Karpas-422 (cell line): Measurements from ENCODE around the gene ZNRF3. TPM values are rescaled to one million over a fixed set of nuclear protein-coding genes. Genes with fewer than 3 reads are reported as not detected.
"Not testable (repeated sequence)": the region's sequence is repeated elsewhere in the genome, so short reads cannot be mapped to it uniquely, and the experiment has no call there.

ENCODE experiments used
- DNase-seq: peaks from one replicate; pipeline ENCODE4 v3.0.0-alpha.2; 2015
- H2AFZ ChIP-seq: fragments of 200-600 bp; sonication (generic); 2 replicates; pipeline ENCODE4 v1.6.1; 2014; ENCODE audit warnings: antibody characterized with exemption, low read length, mixed read lengths
- H3K27ac ChIP-seq: fragments of 200-600 bp; sonication (generic); 2 replicates; pipeline ENCODE4 v1.5.1; 2014; ENCODE audit warnings: mild to moderate bottlenecking, low read length, moderate library complexity
- H3K27me3 ChIP-seq: fragments of 200-600 bp; sonication (generic); 2 replicates; pipeline ENCODE4 v1.6.1; 2014; ENCODE audit warnings: low read length, mixed read lengths
- H3K36me3 ChIP-seq: fragments of 200-600 bp; sonication (generic); 2 replicates; pipeline ENCODE4 v1.6.1; 2014; ENCODE audit warnings: low read length, mixed read lengths; ENCODE audit not compliant: insufficient read depth
- H3K4me1 ChIP-seq: fragments of 200-600 bp; sonication (generic); 2 replicates; pipeline ENCODE4 v1.6.1; 2014; ENCODE audit warnings: mild to moderate bottlenecking, low read length, mixed read lengths
- H3K4me2 ChIP-seq: fragments of 200-600 bp; sonication (generic); 2 replicates; pipeline ENCODE4 v1.6.1; 2014; ENCODE audit warnings: low read length, low read depth, mild to moderate bottlenecking; ENCODE audit not compliant: poor library complexity, severe bottlenecking
- H3K4me3 ChIP-seq: fragments of 200-600 bp; sonication (generic); 2 replicates; pipeline ENCODE4 v1.5.1; 2014; ENCODE audit warnings: mild to moderate bottlenecking, antibody characterized with exemption, low read length, mixed read lengths
- H3K79me2 ChIP-seq: fragments of 200-600 bp; sonication (generic); 2 replicates; pipeline ENCODE4 v1.6.1; 2014; ENCODE audit warnings: mild to moderate bottlenecking, low read length, mixed read lengths
- H3K9ac ChIP-seq: fragments of 200-600 bp; sonication (generic); 2 replicates; pipeline ENCODE4 v1.6.0; 2014; ENCODE audit warnings: low read length
- H3K9me2 ChIP-seq: fragments of 200-600 bp; sonication (generic), shearing (Covaris generic); replicated peaks from 2 replicates; pipeline ENCODE4 v1.6.0; 2014; ENCODE audit warnings: mild to moderate bottlenecking, low read length, moderate library complexity; ENCODE audit not compliant: insufficient read depth
- H3K9me3 ChIP-seq: fragments of 300-700, 200-600 bp; sonication (generic); 2 replicates; pipeline ENCODE4 v1.6.1; 2014; ENCODE audit warnings: low read length, mixed read lengths
- H4K20me1 ChIP-seq: fragments of 200-600 bp; sonication (generic); 2 replicates; pipeline ENCODE4 v1.6.1; 2014; ENCODE audit warnings: mild to moderate bottlenecking, antibody characterized with exemption, low read length, low read depth; ENCODE audit not compliant: insufficient read depth
- total RNA-seq: library from RNA; depleted of rRNA; stranded (reverse); fragments of >200 nt; shearing (Covaris generic); gene quantifications from 2 replicates; pipeline ENCODE4 v1.2.3, GENCODE V29; 2014; ENCODE audit warnings: low replicate concordance

ZNRF3 gene
- total RNA-seq, 1 experiment from 2014 or later, result 0.19 TPM

- Histone ChIP-seq H4K20me1 (no peaks in the 10 kb centered on the region), H2AFZ (no peak overlapping the region), H3K27me3 (no peaks in the 10 kb centered on the region), H3K36me3 (no peaks in the 10 kb centered on the region), H3K9me2 (no peaks in the 10 kb centered on the region), H3K4me2 (no peak overlapping the region), H3K79me2 (no peaks in the 10 kb centered on the region), H3K9ac (no peak overlapping the region), H3K4me3 (no peak overlapping the region), H3K4me1 (no peaks in the 10 kb centered on the region), H3K9me3 (no peaks in the 10 kb centered on the region), H3K27ac (no peak overlapping the region)
- no peak for DNase-seq
Measured at GRCh38 chr22:28906312-28906711, 22.9 kb downstream of the ZNRF3 start.

DNA sequence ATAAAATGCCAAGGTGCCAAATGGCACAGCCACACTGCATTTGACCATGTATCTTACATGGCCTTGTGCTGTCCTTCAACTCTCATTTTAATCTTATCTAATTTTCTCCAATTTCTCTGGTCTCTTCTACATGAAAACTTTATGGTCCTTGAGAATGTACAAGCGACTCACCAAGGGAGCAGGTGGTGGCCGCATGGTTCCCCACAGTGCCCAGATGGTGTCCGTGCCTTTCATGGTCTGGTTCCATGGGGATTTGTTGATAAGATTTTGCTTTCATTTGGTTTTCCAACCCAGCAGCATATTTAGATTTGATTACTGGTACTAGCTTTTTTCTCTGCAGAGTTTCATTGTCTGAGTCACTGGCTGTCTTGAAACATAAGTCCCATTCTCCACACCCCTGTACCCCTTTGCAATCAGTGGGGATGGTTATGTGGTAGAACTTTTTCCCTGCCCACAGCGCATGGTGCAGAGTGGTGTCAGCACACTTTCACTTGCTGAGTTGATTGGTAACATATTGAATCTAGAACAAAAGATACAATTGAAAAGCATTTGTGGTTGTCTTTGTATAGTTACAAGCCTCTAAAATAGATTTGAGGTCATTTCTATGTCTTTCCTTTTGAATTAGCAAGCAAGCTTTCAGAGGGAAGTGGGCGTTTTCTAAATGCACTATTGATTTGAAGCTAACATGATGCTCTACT lies 24.1 kb downstream of the ZNRF3 start:
- Histone ChIP-seq H3K4me3 (no peak overlapping the region), H3K36me3 (no peaks in the 10 kb centered on the region), H3K79me2 (no peaks in the 10 kb centered on the region), H3K9ac (no peak overlapping the region), H3K27me3 (no peaks in the 10 kb centered on the region), H3K4me2 (no peak overlapping the region), H3K27ac (no peak overlapping the region), H3K4me1 (no peaks in the 10 kb centered on the region), H4K20me1 (no peaks in the 10 kb centered on the region), H3K9me2 (no peaks in the 10 kb centered on the region), H2AFZ (no peak overlapping the region), H3K9me3 (no peaks in the 10 kb centered on the region)
- DNase-seq, result no peak

DNA sequence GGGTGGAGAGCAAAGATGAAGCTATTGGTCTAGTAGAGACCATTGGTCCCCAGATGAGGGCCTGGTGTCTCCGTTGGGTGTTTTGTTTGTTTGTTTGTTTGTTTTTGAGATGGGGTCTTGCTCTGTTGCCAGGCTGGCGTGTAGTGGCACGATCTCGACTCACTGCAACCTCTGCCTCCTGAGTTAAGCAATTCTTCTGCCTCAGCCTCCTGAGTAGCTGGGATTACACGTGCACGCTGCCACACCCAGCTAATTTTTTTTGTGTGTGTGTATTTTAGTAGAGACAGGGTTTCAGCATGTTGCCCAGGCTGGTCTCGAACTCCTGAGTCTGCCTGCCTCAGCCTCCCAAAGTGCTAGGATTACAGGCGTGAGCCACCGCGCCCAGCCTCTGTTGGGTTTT lies 25.4 kb downstream of the ZNRF3 start:
- H3K4me1 ChIP-seq, H3K79me2 ChIP-seq, H3K27ac ChIP-seq, H3K4me2 ChIP-seq, H3K9ac ChIP-seq, H3K4me3 ChIP-seq, H3K27me3 ChIP-seq, H2AFZ ChIP-seq, H3K36me3 ChIP-seq, DNase-seq, H4K20me1 ChIP-seq, H3K9me3 ChIP-seq, H3K9me2 ChIP-seq: not testable (repeated sequence)

- Histone ChIP-seq H3K27me3 (no peaks in the 10 kb centered on the region), H2AFZ (no peak overlapping the region), H3K36me3 (no peaks in the 10 kb centered on the region), H3K4me1 (no peaks in the 10 kb centered on the region), H3K79me2 (no peaks in the 10 kb centered on the region), H3K9ac (no peak overlapping the region), H3K27ac (no peak overlapping the region), H3K9me2 (no peaks in the 10 kb centered on the region), H3K4me2 (no peak overlapping the region), H3K4me3 (no peak overlapping the region), H4K20me1 (no peaks in the 10 kb centered on the region), H3K9me3 (no peaks in the 10 kb centered on the region)
- DNase-seq, result no peak
Measured at GRCh38 chr22:28909375-28909774, 26.0 kb downstream of the ZNRF3 start.

- Histone ChIP-seq H3K27me3 (no peaks in the 10 kb centered on the region), H4K20me1 (no peaks in the 10 kb centered on the region), H2AFZ (no peak overlapping the region), H3K27ac (no peak overlapping the region), H3K79me2 (no peaks in the 10 kb centered on the region), H3K4me3 (no peak overlapping the region), H3K9me3 (no peaks in the 10 kb centered on the region), H3K9me2 (no peaks in the 10 kb centered on the region), H3K4me1 (no peaks in the 10 kb centered on the region), H3K4me2 (no peak overlapping the region), H3K9ac (no peak overlapping the region), H3K36me3 (no peaks in the 10 kb centered on the region)
- no peak for DNase-seq
Measured at GRCh38 chr22:28910569-28911303, 27.4 kb downstream of the ZNRF3 start.

DNA sequence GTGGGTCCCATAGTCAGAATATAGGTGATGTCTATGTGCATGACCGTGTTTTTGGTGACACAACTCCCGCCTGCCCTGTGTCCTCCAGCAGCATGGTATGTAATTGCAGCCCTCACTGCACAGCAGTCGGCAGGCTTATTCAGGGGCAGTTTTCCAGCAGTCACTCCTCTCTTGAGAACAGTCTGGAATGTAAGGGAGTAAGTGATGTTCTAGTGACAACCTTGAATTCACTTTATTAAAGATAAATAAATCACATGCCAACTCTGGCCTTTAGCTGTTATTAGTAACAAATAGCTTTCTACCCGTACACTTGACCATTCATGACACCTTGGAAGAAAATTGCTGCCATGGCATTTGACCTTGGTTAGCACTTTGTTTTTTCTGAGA lies 27.9 kb downstream of the ZNRF3 start:
- no peak overlapping the region for H3K4me2 ChIP-seq

DNA sequence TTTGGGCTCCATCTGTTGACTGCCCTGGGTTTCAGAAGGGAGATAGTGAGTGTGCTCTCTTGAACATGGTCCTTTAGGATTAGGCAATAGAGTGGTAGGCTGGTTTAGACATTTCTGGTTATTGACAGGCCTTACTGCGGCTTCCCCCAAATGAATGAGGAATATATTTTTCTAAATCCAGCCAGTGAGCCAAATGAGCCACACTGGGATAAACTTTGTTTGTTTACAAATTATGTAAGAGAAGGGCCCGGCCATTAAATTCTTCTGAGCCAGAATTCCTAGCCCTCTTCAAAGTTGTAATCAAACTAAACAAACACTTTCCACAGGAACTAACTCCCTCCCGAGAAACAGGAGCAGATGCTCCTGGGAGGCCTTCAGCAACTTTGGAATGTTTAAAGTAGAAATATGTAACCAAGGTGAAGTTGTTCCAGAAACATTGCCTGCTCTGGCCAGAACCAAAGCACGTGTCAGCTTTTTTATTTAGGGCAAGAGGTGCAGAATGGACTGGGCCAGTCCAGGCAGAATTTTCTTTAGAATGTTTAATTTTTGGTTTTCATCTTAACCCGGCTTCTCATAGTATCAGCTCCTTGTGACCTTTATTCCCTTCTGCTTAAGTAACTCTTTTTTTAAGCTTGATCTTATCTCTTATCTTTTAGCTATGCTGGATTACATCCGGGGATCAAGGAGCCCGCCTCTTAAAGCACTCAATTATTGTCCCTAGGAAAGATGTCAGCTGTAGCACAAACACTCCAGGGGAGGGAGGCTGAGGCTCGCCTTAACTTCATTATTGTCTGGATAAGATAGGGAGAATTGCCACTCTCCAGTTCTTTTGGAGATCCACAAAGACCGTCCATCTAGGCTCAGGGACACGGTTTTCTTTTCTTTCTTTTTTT lies 28.7 kb downstream of the ZNRF3 start:
- Histone ChIP-seq H2AFZ (no peak overlapping the region), H3K4me1 (no peaks in the 10 kb centered on the region), H3K9ac (no peak overlapping the region), H3K9me3 (no peaks in the 10 kb centered on the region), H3K36me3 (no peaks in the 10 kb centered on the region), H3K9me2 (no peaks in the 10 kb centered on the region), H3K27me3 (no peaks in the 10 kb centered on the region), H3K4me2 (no peak overlapping the region), H3K79me2 (no peaks in the 10 kb centered on the region), H3K4me3 (no peak overlapping the region), H3K27ac (no peak overlapping the region), H4K20me1 (no peaks in the 10 kb centered on the region)
- no peak for DNase-seq

More for the DNA sequence above, 27.9 kb downstream of the ZNRF3 start:
- no peak overlapping the region for H3K9ac ChIP-seq
- DNase-seq, result no peak
- no peaks in the 10 kb centered on the region for H4K20me1 ChIP-seq
- H3K27ac ChIP-seq, result no peak overlapping the region
- H3K9me3 ChIP-seq, result no peaks in the 10 kb centered on the region
- no peak overlapping the region for H2AFZ ChIP-seq
- no peaks in the 10 kb centered on the region for H3K79me2 ChIP-seq
- no peak overlapping the region for H3K4me3 ChIP-seq
- no peaks in the 10 kb centered on the region for H3K36me3 ChIP-seq
- H3K4me1 ChIP-seq, result no peaks in the 10 kb centered on the region
- no peaks in the 10 kb centered on the region for H3K27me3 ChIP-seq
- no peaks in the 10 kb centered on the region for H3K9me2 ChIP-seq

GRCh38 chr22:28914201-28914600 lies 30.8 kb downstream of the ZNRF3 start:
- Histone ChIP-seq H3K27me3 (no peaks in the 10 kb centered on the region), H3K27ac (no peak overlapping the region), H2AFZ (no peak overlapping the region), H3K9ac (no peak overlapping the region), H3K79me2 (no peaks in the 10 kb centered on the region), H3K36me3 (no peaks in the 10 kb centered on the region), H3K4me2 (no peak overlapping the region), H4K20me1 (no peaks in the 10 kb centered on the region), H3K4me1 (no peaks in the 10 kb centered on the region), H3K4me3 (no peak overlapping the region), H3K9me3 (no peaks in the 10 kb centered on the region), H3K9me2 (no peaks in the 10 kb centered on the region)
- no peak for DNase-seq
